Measurements from ENCODE around the gene POU2F2.

Gene POU2F2

GRCh38 chr19:42174958-42175734 lies 42.9 kb upstream of the POU2F2 start:
- no peak for TF ChIP-seq CTCF (IDR thresholded peaks at IDR 0.05; ENCODE audit: extremely low read depth, missing control alignments)
- DNase-seq (ENCODE audit: low spot score): no peak

GRCh38 chr19:42174188-42174587 lies 41.9 kb upstream of the POU2F2 start:
- no peak for DNase-seq (ENCODE audit: low spot score)
- TF ChIP-seq CTCF (IDR thresholded peaks at IDR 0.05; ENCODE audit: extremely low read depth, missing control alignments): no peak

- TF ChIP-seq CTCF (IDR thresholded peaks at IDR 0.05; ENCODE audit: extremely low read depth, missing control alignments): no peak
- no peak for DNase-seq (ENCODE audit: low spot score)
Observed at GRCh38 chr19:42173695-42174094, 41.4 kb upstream of the POU2F2 start.

GRCh38 chr19:42172261-42172660 lies 40.0 kb upstream of the POU2F2 start:
- DNase-seq (ENCODE audit: low spot score): no peak

GRCh38 chr19:42170715-42171114 lies 38.5 kb upstream of the POU2F2 start:
- no peak for TF ChIP-seq CTCF (IDR thresholded peaks at IDR 0.05; ENCODE audit: extremely low read depth, missing control alignments)
- DNase-seq (ENCODE audit: low spot score): no peak

More at GRCh38 chr19:42172261-42172660, 40.0 kb upstream of the POU2F2 start:
- no peak for TF ChIP-seq CTCF (IDR thresholded peaks at IDR 0.05; ENCODE audit: extremely low read depth, missing control alignments)

GRCh38 chr19:42169486-42170413 lies 37.5 kb upstream of the POU2F2 start:
- no peak for TF ChIP-seq CTCF (IDR thresholded peaks at IDR 0.05; ENCODE audit: extremely low read depth, missing control alignments)
- no peak for DNase-seq (ENCODE audit: low spot score)

GRCh38 chr19:42168206-42168605 lies 36.0 kb upstream of the POU2F2 start:
- no peak for DNase-seq (ENCODE audit: low spot score)
- TF ChIP-seq CTCF (IDR thresholded peaks at IDR 0.05; ENCODE audit: extremely low read depth, missing control alignments): no peak

All from GM20000 (cell line).